ENCODE data around the gene HEXIM1. TPM values are rescaled to one million over a fixed set of nuclear protein-coding genes. Genes with fewer than 3 reads are reported as not detected.

HEXIM1 gene
- total and polyA plus RNA-seq, 4 experiments from 2014 or later: 2.8 to 30.8 (median 17.3) TPM

GRCh38 chr17:45149037-45149668 is 878 bp downstream of the HEXIM1 start:
- ChIA-PET CTCF (ENCODE audit: partially characterized antibody) (interaction anchor here (0.8 to 22.4 kb wide), 15 partner anchors 12 to 167 kb away, joined by 3 to 552 read pairs (median 6); partner anchors contain the start of genes ACBD4, HEXIM2, MAP3K14 and NMT1), POLR2A (ENCODE audit: partially characterized antibody) (interaction anchor here (0.6 to 10.3 kb wide), 34 partner anchors 8 to 897 kb away, joined by 3 to 865 read pairs (median 6); partner anchors contain the start of genes ACBD4, DCAKD, FMNL1 and HEXIM2)
- H3K36me3 Mint-ChIP-seq: peaks cover 0 to 25% of the 10 kb centered on the region in 2 donors
- H3K9me3 Mint-ChIP-seq: peaks cover 0 to 17% (median 0%) of the 10 kb centered on the region in 8 donors
- Histone ChIP-seq H3K27me3 (ENCODE audit: insufficient read depth, low read length) (no peaks in the 10 kb centered on the region), H3K27ac (ENCODE audit: low read depth, low read length) (peak overlapping the region; percentile 88), H3K4me3 (ENCODE audit: low read length in 2 of 2) (peak overlapping the region; percentile 65 to 90), H3K36me3 (ENCODE audit: insufficient read depth, low read length) (no peaks in the 10 kb centered on the region), H3K4me1 (ENCODE audit: insufficient read depth, low read length) (peaks cover 52% of the 10 kb centered on the region), H3K9me3 (ENCODE audit: control insufficient read depth in 1 of 2, low read length in 2 of 2) (no peaks in the 10 kb centered on the region)
- peak overlapping the region; percentile 98 to 100 (median 100) for H3K27ac Mint-ChIP-seq
- intact Hi-C loops (cut with micrococcal nuclease): loop anchor here (2.0 kb wide), 3 partner anchors 24 to 88 kb away; partner anchors contain the start of gene NMT1
- H3K27me3 Mint-ChIP-seq: peaks cover 1 to 5% of the 10 kb centered on the region in 2 donors
- H3K4me3 Mint-ChIP-seq: peak overlapping the region; percentile 93 to 99 (median 96)
- peak; percentile 64 to 80 (median 67) for DNase-seq
- peaks cover 26 to 60% (median 40%) of the 10 kb centered on the region in 4 donors for H3K4me1 Mint-ChIP-seq

GRCh38 chr17:45149669-45150664 is 1.7 kb downstream of the HEXIM1 start:
- Mint-ChIP-seq H3K36me3 (peaks cover 0 to 25% of the 10 kb centered on the region in 2 donors), H3K4me3 (peak overlapping the region; percentile 93 to 99 (median 96)), H3K27me3 (peaks cover 1 to 5% of the 10 kb centered on the region in 2 donors), H3K27ac (peak overlapping the region; percentile 98 to 100 (median 100)), H3K9me3 (peaks cover 0 to 17% (median 0%) of the 10 kb centered on the region in 8 donors), H3K4me1 (peaks cover 24 to 60% (median 37%) of the 10 kb centered on the region in 4 donors)
- Histone ChIP-seq H3K9me3 (ENCODE audit: control insufficient read depth in 1 of 2, low read length in 2 of 2) (no peaks in the 10 kb centered on the region), H3K27ac (ENCODE audit: low read depth, low read length) (peak overlapping the region; percentile 88), H3K4me3 (ENCODE audit: low read length in 2 of 2) (peak overlapping the region; percentile 65 to 90), H3K36me3 (ENCODE audit: insufficient read depth, low read length) (no peaks in the 10 kb centered on the region), H3K4me1 (ENCODE audit: insufficient read depth, low read length) (peaks cover 44% of the 10 kb centered on the region), H3K27me3 (ENCODE audit: insufficient read depth, low read length) (no peaks in the 10 kb centered on the region)
- DNase-seq: peak in 4 of 5 donors; percentile 26 to 83 (median 38)
- POLR2A ChIA-PET (ENCODE audit: partially characterized antibody): interaction anchor here (0.9 to 10.3 kb wide), 26 partner anchors 9 to 171 kb away, joined by 3 to 865 read pairs (median 8); partner anchors contain the start of genes ACBD4, DCAKD, FMNL1 and HEXIM2
- intact Hi-C loops (cut with micrococcal nuclease): loop anchor here (2.0 kb wide), 3 partner anchors 23 to 89 kb away; partner anchors contain the start of gene NMT1
- CTCF ChIA-PET (ENCODE audit: partially characterized antibody): interaction anchor here (0.5 to 22.4 kb wide), 15 partner anchors 12 to 273 kb away, joined by 3 to 552 read pairs (median 5); partner anchors contain the start of genes ACBD4, HEXIM2, MAP3K14 and PLCD3

DNA sequence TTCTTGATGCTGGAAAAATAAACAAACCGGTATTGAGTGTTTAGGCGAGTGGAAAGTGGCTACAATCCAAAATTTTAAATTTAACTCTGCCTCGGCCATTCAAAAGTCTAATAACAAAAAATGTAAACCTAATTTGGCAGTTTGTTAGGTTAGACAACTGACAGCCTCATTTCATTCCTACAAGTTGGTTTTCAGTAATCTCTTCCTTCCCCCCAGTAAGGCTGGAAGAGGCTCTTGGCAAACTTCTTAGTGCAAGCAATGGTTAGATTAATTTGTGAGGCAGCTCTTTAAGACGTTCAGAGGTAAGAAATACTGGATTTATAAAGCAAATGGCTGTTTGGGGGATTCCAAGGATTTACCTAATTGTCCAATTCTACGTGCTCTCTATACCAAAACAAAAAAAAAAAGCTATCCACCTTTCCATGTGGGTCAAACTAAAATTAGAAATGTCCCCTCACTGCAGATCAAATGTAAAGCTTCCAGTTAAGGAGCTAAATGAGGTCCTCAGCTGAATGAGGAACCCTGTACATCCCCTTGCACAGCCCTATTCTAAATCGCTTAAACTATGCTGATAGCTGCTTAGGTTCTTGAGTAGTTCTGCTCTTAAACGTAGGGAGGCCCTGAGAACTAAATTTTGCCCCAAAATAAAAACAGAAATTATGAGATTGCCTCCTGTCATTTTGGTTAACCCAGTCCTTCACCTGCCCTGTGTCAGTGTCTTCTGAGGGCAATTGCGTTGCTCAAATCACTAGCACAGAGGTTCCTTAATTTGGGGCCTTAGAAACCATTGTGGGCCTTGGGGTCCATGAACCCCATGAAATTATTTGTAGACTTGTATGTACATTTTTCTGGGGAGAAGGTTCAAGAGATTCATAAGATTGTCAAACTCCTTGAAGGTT is 2.9 kb downstream of the HEXIM1 start:
- no peaks in the 10 kb centered on the region for H3K36me3 ChIP-seq (ENCODE audit: insufficient read depth, low read length)
- Mint-ChIP-seq H3K4me3 (peak overlapping the region; percentile 21 to 93 (median 58)), H3K27ac (peak overlapping the region; percentile 53 to 100 (median 91)), H3K36me3 (peaks cover 0 to 27% of the 10 kb centered on the region in 2 donors), H3K4me1 (peaks cover 23 to 62% (median 34%) of the 10 kb centered on the region in 4 donors), H3K27me3 (peaks cover 1 to 5% of the 10 kb centered on the region in 2 donors), H3K9me3 (peaks cover 0 to 17% (median 0%) of the 10 kb centered on the region in 8 donors)
- H3K4me1 ChIP-seq (ENCODE audit: insufficient read depth, low read length): peaks cover 45% of the 10 kb centered on the region
- peak overlapping the region; percentile 88 for H3K27ac ChIP-seq (ENCODE audit: low read depth, low read length)
- peak overlapping the region; percentile 1 to 4 for H3K4me3 ChIP-seq (ENCODE audit: low read length in 2 of 2)
- intact Hi-C loops (cut with micrococcal nuclease): no loop called here
- DNase-seq: no peak
- H3K27me3 ChIP-seq (ENCODE audit: insufficient read depth, low read length): no peaks in the 10 kb centered on the region
- POLR2A ChIA-PET (ENCODE audit: partially characterized antibody): interaction anchor here (0.5 to 10.3 kb wide), 15 partner anchors 8 to 169 kb away, joined by 3 to 865 read pairs (median 16); partner anchors contain the start of genes ACBD4, FMNL1, HEXIM2 and MAP3K14
- H3K9me3 ChIP-seq (ENCODE audit: control insufficient read depth in 1 of 2, low read length in 2 of 2): no peaks in the 10 kb centered on the region
- CTCF ChIA-PET (ENCODE audit: partially characterized antibody): interaction anchor here (0.7 to 22.4 kb wide), 15 partner anchors 10 to 142 kb away, joined by 3 to 552 read pairs (median 5); partner anchors contain the start of genes ACBD4, HEXIM2 and PLCD3

GRCh38 chr17:45155029-45155428 is 6.8 kb downstream of the HEXIM1 start:
- ChIA-PET POLR2A (ENCODE audit: partially characterized antibody) (interaction anchor here (1.4 to 14.4 kb wide), 3 partner anchors 7 to 67 kb away, joined by 3 to 865 read pairs (median 5); partner anchors contain the start of genes ACBD4, FMNL1 and HEXIM1), CTCF (ENCODE audit: partially characterized antibody) (interaction anchor here (0.7 to 22.4 kb wide), 6 partner anchors 11 to 1309 kb away, joined by 3 to 552 read pairs (median 3); partner anchors contain the start of genes ACBD4 and PLCD3)
- Mint-ChIP-seq H3K27ac (peak overlapping the region in 1 of 7 donors; percentile 11), H3K9me3 (no peaks in the 10 kb centered on the region), H3K27me3 (no peaks in the 10 kb centered on the region), H3K4me3 (no peak overlapping the region), H3K4me1 (peaks cover 31 to 54% (median 42%) of the 10 kb centered on the region in 4 donors), H3K36me3 (peaks cover 0 to 19% of the 10 kb centered on the region in 2 donors)
- DNase-seq: no peak
- Histone ChIP-seq H3K27ac (ENCODE audit: low read depth, low read length) (peak overlapping the region; percentile 2), H3K4me1 (ENCODE audit: insufficient read depth, low read length) (peaks cover 54% of the 10 kb centered on the region), H3K4me3 (ENCODE audit: low read length in 2 of 2) (no peak overlapping the region), H3K9me3 (ENCODE audit: control insufficient read depth in 1 of 2, low read length in 2 of 2) (no peaks in the 10 kb centered on the region), H3K27me3 (ENCODE audit: insufficient read depth, low read length) (no peaks in the 10 kb centered on the region), H3K36me3 (ENCODE audit: insufficient read depth, low read length) (no peaks in the 10 kb centered on the region)
- intact Hi-C loops (cut with micrococcal nuclease): no loop called here

- Mint-ChIP-seq H3K4me3 (no peak overlapping the region), H3K27me3 (no peaks in the 10 kb centered on the region), H3K4me1 (peaks cover 28 to 54% (median 42%) of the 10 kb centered on the region in 4 donors), H3K27ac (peak overlapping the region in 3 of 7 donors; percentile 11 to 73 (median 23)), H3K36me3 (peaks cover 0 to 22% of the 10 kb centered on the region in 2 donors), H3K9me3 (no peaks in the 10 kb centered on the region)
- Histone ChIP-seq H3K27ac (ENCODE audit: low read depth, low read length) (peak overlapping the region; percentile 2), H3K9me3 (ENCODE audit: control insufficient read depth in 1 of 2, low read length in 2 of 2) (no peaks in the 10 kb centered on the region), H3K27me3 (ENCODE audit: insufficient read depth, low read length) (no peaks in the 10 kb centered on the region), H3K36me3 (ENCODE audit: insufficient read depth, low read length) (no peaks in the 10 kb centered on the region), H3K4me1 (ENCODE audit: insufficient read depth, low read length) (peaks cover 57% of the 10 kb centered on the region), H3K4me3 (ENCODE audit: low read length in 2 of 2) (no peak overlapping the region)
- ChIA-PET CTCF (ENCODE audit: partially characterized antibody) (interaction anchor here (0.6 to 22.4 kb wide), 7 partner anchors 11 to 1309 kb away, joined by 3 to 552 read pairs (median 3); partner anchors contain the start of genes ACBD4 and PLCD3), POLR2A (ENCODE audit: partially characterized antibody) (interaction anchor here (1.2 to 14.4 kb wide), 4 partner anchors 7 to 74 kb away, joined by 3 to 865 read pairs (median 4); partner anchors contain the start of genes ACBD4, FMNL1 and HEXIM1)
- no peak for DNase-seq
- intact Hi-C loops (cut with micrococcal nuclease): no loop called here
Measured at GRCh38 chr17:45155483-45155882, 7.2 kb downstream of the HEXIM1 start.

All from CD4-positive, alpha-beta memory T cell (primary cell).